Ishikawa (cell line): ENCODE results near the gene TMEM150C.

Experiments used
- CEBPB ChIP-seq: IDR thresholded peaks from 2 replicates; pipeline ENCODE4 v1.6.1; 2012
- CREB1 ChIP-seq: IDR thresholded peaks from 2 replicates; pipeline ENCODE4 v1.6.1; 2012; ENCODE audit warnings: low read depth
- EGR1 ChIP-seq: IDR thresholded peaks from 2 replicates; pipeline ENCODE4 v1.6.1; 2012
- EP300 ChIP-seq: IDR thresholded peaks from 2 replicates; pipeline ENCODE4 v1.6.1; 2012; ENCODE audit warnings: borderline replicate concordance
- NFIC ChIP-seq: IDR thresholded peaks from 2 replicates; pipeline ENCODE4 v1.6.1; 2012
- RAD21 ChIP-seq: IDR thresholded peaks from 2 replicates; pipeline ENCODE4 v1.6.1; 2012; ENCODE audit warnings: low read depth
- TAF1 ChIP-seq: IDR thresholded peaks from 2 replicates; pipeline ENCODE4 v1.6.1; 2012; ENCODE audit warnings: low read depth, mild to moderate bottlenecking
- TCF12 ChIP-seq: IDR thresholded peaks from 2 replicates; pipeline ENCODE4 v1.6.1; 2012; ENCODE audit warnings: low read depth
- TEAD4 ChIP-seq: IDR thresholded peaks from 2 replicates; pipeline ENCODE4 v1.6.1; 2012
- TF ChIP-seq, protein P1 (sequence below): IDR thresholded peaks from 2 replicates; pipeline ENCODE4 v1.6.1; 2012; ENCODE audit warnings: low read depth, mild to moderate bottlenecking
- TF ChIP-seq, protein P2 (sequence below): IDR thresholded peaks from 2 replicates; pipeline ENCODE4 v1.6.1; 2012
- TF ChIP-seq, protein P3 (sequence below): IDR thresholded peaks from 2 replicates; pipeline ENCODE4 v1.6.1; 2012

DNA sequence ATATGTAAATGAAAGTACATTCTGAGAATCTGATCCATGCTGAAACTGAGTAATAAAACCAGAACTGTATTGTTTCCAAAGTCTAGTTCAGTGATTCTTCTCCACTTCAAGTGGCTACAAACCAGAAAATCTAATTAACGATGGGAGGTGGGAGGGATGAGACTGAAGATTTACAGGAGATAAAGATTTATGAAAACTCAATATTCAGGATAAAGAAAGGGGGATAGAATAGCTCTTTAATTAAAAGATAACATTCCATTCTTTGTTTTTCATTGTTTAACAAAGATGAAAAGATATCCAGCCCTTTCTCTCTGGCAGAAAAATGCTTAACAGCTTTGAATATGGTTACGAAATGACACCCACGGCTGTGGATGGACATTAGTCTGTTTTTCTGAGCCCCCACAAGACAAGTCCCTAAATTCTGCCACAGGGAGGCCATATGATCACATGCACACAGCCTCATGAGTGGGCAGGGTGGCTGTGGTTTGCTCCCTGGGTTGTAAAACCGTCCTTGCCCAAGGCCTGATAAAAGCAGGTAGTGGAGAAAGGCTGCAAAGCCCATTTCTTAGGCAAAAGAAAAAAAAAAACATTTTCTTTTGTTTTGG is 36.4 kb downstream of the TMEM150C start:
- no peak for TF ChIP-seq EGR1
- TF ChIP-seq, protein P1, sequence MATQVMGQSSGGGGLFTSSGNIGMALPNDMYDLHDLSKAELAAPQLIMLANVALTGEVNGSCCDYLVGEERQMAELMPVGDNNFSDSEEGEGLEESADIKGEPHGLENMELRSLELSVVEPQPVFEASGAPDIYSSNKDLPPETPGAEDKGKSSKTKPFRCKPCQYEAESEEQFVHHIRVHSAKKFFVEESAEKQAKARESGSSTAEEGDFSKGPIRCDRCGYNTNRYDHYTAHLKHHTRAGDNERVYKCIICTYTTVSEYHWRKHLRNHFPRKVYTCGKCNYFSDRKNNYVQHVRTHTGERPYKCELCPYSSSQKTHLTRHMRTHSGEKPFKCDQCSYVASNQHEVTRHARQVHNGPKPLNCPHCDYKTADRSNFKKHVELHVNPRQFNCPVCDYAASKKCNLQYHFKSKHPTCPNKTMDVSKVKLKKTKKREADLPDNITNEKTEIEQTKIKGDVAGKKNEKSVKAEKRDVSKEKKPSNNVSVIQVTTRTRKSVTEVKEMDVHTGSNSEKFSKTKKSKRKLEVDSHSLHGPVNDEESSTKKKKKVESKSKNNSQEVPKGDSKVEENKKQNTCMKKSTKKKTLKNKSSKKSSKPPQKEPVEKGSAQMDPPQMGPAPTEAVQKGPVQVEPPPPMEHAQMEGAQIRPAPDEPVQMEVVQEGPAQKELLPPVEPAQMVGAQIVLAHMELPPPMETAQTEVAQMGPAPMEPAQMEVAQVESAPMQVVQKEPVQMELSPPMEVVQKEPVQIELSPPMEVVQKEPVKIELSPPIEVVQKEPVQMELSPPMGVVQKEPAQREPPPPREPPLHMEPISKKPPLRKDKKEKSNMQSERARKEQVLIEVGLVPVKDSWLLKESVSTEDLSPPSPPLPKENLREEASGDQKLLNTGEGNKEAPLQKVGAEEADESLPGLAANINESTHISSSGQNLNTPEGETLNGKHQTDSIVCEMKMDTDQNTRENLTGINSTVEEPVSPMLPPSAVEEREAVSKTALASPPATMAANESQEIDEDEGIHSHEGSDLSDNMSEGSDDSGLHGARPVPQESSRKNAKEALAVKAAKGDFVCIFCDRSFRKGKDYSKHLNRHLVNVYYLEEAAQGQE, result no peak
- TF ChIP-seq NFIC, result no peak
- TF ChIP-seq EP300, result no peak
- no peak for TF ChIP-seq CREB1
- TF ChIP-seq TAF1, result no peak
- no peak for TF ChIP-seq RAD21
- no peak for TF ChIP-seq TCF12
- no peak for TF ChIP-seq CEBPB
- TF ChIP-seq, protein P2, sequence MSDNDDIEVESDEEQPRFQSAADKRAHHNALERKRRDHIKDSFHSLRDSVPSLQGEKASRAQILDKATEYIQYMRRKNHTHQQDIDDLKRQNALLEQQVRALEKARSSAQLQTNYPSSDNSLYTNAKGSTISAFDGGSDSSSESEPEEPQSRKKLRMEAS, result no peak
- TF ChIP-seq, protein P3, sequence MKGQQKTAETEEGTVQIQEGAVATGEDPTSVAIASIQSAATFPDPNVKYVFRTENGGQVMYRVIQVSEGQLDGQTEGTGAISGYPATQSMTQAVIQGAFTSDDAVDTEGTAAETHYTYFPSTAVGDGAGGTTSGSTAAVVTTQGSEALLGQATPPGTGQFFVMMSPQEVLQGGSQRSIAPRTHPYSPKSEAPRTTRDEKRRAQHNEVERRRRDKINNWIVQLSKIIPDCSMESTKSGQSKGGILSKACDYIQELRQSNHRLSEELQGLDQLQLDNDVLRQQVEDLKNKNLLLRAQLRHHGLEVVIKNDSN, result no peak
- no peak for TF ChIP-seq TEAD4
